Loucy (cell line): Measurements from ENCODE around the gene FBLN2.

Experiments
- H2AFZ ChIP-seq: fragments of 200-600 bp; sonication (generic); 2 replicates; pipeline ENCODE4 v1.6.0; 2016; ENCODE audit warnings: antibody characterized with exemption, mild to moderate bottlenecking, low read length, moderate library complexity
- H3F3A ChIP-seq: fragments of 200-600 bp; 2 replicates; pipeline ENCODE4 v1.6.0; 2016; ENCODE audit warnings: antibody characterized with exemption, low read depth, mild to moderate bottlenecking
- H3K27me3 ChIP-seq: fragments of 200-600 bp; sonication (generic); 2 replicates; pipeline ENCODE4 v1.6.1; 2014; ENCODE audit warnings: low read length, mild to moderate bottlenecking; ENCODE audit not compliant: insufficient read depth, poor library complexity, severe bottlenecking
- H3K36me3 ChIP-seq: fragments of 200-600 bp; sonication (generic); 2 replicates; pipeline ENCODE4 v1.6.1; 2016; ENCODE audit warnings: low read length; ENCODE audit not compliant: insufficient read depth
- H3K4me1 ChIP-seq: fragments of 200-600 bp; sonication (generic); 2 replicates; pipeline ENCODE4 v1.5.1; 2014; ENCODE audit warnings: low read length, mild to moderate bottlenecking; ENCODE audit not compliant: insufficient read depth, poor library complexity, severe bottlenecking
- H3K4me2 ChIP-seq: fragments of 200-600 bp; sonication (generic); 2 replicates; pipeline ENCODE4 v1.6.0; 2014; ENCODE audit warnings: antibody characterized with exemption, low read length, low read depth, mild to moderate bottlenecking; ENCODE audit not compliant: poor library complexity, severe bottlenecking
- H3K4me3 ChIP-seq: fragments of 200-600 bp; sonication (generic); 2 replicates; pipeline ENCODE4 v1.5.1; 2014; ENCODE audit warnings: low read length, mild to moderate bottlenecking, mixed read lengths; ENCODE audit not compliant: poor library complexity, severe bottlenecking
- H3K79me2 ChIP-seq: fragments of 200-600 bp; sonication (generic); 2 replicates; pipeline ENCODE4 v1.6.1; 2014; ENCODE audit warnings: low read length; ENCODE audit not compliant: insufficient read depth
- H3K9ac ChIP-seq: fragments of 200-600 bp; sonication (generic); 2 replicates; pipeline ENCODE4 v1.6.0; 2014; ENCODE audit warnings: mild to moderate bottlenecking, low read depth, low read length, moderate library complexity; ENCODE audit not compliant: poor library complexity, severe bottlenecking
- H3K9me2 ChIP-seq: fragments of 200-600 bp; sonication (generic); replicated peaks from 2 replicates; pipeline ENCODE4 v1.6.1; 2016; ENCODE audit warnings: low read depth, low read length, mixed read lengths
- H3K9me3 ChIP-seq: fragments of 200-600 bp; sonication (generic); 2 replicates; pipeline ENCODE4 v1.6.1; 2014; ENCODE audit warnings: mild to moderate bottlenecking, antibody characterized with exemption, low read length, low read depth; ENCODE audit not compliant: insufficient read depth
- H4K20me1 ChIP-seq: fragments of 200-600 bp; sonication (generic); 2 replicates; pipeline ENCODE4 v1.6.0; 2014; ENCODE audit warnings: antibody characterized with exemption, low read length, mild to moderate bottlenecking; ENCODE audit not compliant: insufficient read depth, poor library complexity, severe bottlenecking
- EZH2phosphoT487 ChIP-seq: fragments of 200-600 bp; IDR thresholded peaks from 2 replicates; pipeline ENCODE4 v1.6.1; 2018; ENCODE audit warnings: antibody characterized with exemption, mild to moderate bottlenecking, moderate library complexity, borderline replicate concordance
- TF ChIP-seq, protein P1 (sequence below): fragments of 200-600 bp; sonication (generic); conservative IDR thresholded peaks from 2 replicates; pipeline ENCODE4 v1.5.1; 2014; ENCODE audit warnings: mild to moderate bottlenecking, antibody characterized with exemption, low read length

Gene FBLN2

DNA sequence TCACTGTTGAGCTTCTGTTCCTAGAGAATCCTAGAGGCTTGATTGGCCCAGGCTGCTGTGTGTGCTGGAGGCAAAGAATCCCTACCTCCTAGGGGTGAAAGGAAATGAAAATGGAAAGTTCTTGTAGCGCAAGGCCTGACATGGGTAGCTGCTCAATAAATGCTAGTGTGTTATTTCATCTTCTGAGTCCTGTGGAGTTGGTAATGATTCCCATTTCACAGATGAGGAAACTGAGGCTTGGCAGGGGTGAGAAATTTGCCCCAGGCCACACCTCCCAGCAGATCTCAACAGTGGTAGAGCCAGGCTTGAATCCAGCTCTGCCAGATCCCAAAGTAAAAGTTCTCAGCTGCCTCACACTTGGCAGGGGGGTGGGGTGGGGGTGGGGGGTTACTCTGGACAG, 42.7 kb upstream of the FBLN2 start:
- Histone ChIP-seq H3K36me3 (no peaks in the 10 kb centered on the region), H3K9ac (no peak overlapping the region), H2AFZ (no peak overlapping the region), H3K4me3 (no peak overlapping the region), H3K4me2 (no peak overlapping the region), H3K4me1 (peaks cover 8% of the 10 kb centered on the region), H3K9me3 (no peaks in the 10 kb centered on the region), H3K9me2 (no peaks in the 10 kb centered on the region), H3F3A (no peaks in the 10 kb centered on the region), H3K27me3 (no peaks in the 10 kb centered on the region), H4K20me1 (no peaks in the 10 kb centered on the region), H3K79me2 (no peaks in the 10 kb centered on the region)
- no peak for TF ChIP-seq EZH2phosphoT487
- TF ChIP-seq, protein P1, sequence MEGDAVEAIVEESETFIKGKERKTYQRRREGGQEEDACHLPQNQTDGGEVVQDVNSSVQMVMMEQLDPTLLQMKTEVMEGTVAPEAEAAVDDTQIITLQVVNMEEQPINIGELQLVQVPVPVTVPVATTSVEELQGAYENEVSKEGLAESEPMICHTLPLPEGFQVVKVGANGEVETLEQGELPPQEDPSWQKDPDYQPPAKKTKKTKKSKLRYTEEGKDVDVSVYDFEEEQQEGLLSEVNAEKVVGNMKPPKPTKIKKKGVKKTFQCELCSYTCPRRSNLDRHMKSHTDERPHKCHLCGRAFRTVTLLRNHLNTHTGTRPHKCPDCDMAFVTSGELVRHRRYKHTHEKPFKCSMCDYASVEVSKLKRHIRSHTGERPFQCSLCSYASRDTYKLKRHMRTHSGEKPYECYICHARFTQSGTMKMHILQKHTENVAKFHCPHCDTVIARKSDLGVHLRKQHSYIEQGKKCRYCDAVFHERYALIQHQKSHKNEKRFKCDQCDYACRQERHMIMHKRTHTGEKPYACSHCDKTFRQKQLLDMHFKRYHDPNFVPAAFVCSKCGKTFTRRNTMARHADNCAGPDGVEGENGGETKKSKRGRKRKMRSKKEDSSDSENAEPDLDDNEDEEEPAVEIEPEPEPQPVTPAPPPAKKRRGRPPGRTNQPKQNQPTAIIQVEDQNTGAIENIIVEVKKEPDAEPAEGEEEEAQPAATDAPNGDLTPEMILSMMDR, result no peak

DNA sequence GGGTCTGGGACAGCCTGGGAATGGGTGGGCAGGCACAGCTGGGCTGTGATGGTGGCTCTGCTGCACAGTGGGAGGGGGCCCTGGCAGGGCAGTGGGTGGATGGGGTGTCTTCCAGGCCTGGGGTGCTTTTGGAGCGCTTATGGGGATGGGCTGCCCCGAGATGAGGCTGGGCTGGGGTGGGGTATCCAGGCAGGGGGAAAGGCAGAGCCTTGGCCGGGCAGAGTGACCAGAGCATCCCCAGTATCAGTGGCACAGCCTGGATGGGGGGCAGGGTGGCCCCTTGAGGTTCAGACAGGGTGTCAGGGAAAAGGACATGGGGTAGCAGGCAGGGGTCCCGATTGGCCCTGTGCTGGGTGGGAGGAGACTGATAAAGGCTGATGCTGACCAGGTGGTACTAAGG, 42.2 kb upstream of the FBLN2 start:
- no peaks in the 10 kb centered on the region for H4K20me1 ChIP-seq
- H3K27me3 ChIP-seq, result no peaks in the 10 kb centered on the region
- no peaks in the 10 kb centered on the region for H3F3A ChIP-seq
- no peak overlapping the region for H3K9ac ChIP-seq
- no peaks in the 10 kb centered on the region for H3K36me3 ChIP-seq
- no peak overlapping the region for H3K4me2 ChIP-seq
- H3K4me1 ChIP-seq, result peaks cover 8% of the 10 kb centered on the region
- no peaks in the 10 kb centered on the region for H3K9me3 ChIP-seq
- no peaks in the 10 kb centered on the region for H3K79me2 ChIP-seq
- no peak overlapping the region for H2AFZ ChIP-seq
- no peaks in the 10 kb centered on the region for H3K9me2 ChIP-seq
- TF ChIP-seq, protein P1, result no peak
- TF ChIP-seq EZH2phosphoT487, result no peak
- no peak overlapping the region for H3K4me3 ChIP-seq

DNA sequence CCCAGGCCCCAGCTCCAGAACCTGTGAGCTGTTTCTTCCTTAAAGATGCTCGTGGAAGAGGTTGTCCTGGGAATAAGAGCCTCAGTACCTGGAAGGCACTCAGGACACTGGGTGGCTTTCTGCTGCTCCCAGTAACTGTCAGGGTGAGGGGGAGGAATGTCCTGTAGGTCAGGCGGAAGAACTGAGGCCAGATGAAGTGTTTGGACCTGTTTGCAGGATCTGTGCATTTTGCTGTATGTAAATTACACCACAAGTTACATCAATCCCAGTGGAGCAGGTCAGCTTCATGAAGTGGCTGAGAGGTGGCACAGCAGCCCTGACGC, 41.7 kb upstream of the FBLN2 start:
- Histone ChIP-seq H3F3A (no peaks in the 10 kb centered on the region), H2AFZ (no peak overlapping the region), H3K9me2 (no peaks in the 10 kb centered on the region), H3K79me2 (no peaks in the 10 kb centered on the region), H3K4me3 (no peak overlapping the region), H3K9ac (no peak overlapping the region), H3K27me3 (no peaks in the 10 kb centered on the region), H3K9me3 (no peaks in the 10 kb centered on the region), H4K20me1 (no peaks in the 10 kb centered on the region), H3K4me2 (no peak overlapping the region), H3K4me1 (peaks cover 8% of the 10 kb centered on the region), H3K36me3 (no peaks in the 10 kb centered on the region)
- TF ChIP-seq, protein P1, result no peak
- no peak for TF ChIP-seq EZH2phosphoT487
